ENCODE measurements around the gene ZNF541. TPM values are rescaled to one million over a fixed set of nuclear protein-coding genes. Genes with fewer than 3 reads are reported as not detected.

ZNF541 gene
- total RNA-seq, 1 donor from 2014 or later, result 0.20 TPM

DNA sequence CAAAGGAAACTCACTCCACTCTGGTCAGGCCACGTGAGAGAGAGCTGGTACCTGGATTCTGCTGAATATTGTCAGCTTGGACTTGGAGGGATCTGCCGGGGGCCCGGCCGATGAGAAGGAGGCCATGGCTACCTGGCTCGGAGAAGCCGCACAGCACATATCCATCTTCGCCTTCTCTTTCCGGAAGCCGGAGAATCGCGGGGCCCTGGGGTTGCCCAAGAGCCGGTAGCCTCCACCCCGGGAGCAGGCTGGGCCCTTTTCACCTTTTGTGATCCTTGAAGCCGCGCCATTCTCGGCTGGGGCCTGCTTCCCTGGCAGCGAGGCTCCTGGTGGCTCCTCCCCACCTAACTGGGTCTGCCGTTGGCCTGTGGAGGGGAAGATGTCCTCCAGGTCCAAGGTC lies 28.9 kb downstream of the ZNF541 start:
- DNase-seq (ENCODE audit: low read depth in 2 of 2), result no peak

GRCh38 chr19:47542030-47542475 lies 30.9 kb downstream of the ZNF541 start:
- DNase-seq (ENCODE audit: low read depth in 2 of 2), result no peak

DNA sequence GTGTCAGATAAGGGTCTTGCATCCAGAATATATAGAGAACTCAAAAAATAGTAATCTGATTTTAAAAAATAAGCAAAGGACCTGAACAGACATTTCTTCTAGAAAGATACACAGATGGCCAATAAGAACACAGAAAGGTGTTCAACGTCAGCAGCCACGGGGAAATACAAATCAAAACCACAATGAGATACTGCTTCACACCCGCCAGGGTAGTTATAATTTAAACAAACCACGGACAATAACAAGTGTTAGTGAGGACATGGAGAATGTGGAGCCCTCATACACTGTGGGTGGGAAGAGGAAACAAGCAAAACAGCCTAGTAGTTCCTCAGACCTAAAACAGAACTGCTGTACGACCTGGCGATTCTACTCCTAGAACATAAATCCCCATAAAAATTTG lies 31.4 kb downstream of the ZNF541 start:
- no peak for DNase-seq (ENCODE audit: low read depth in 2 of 2)

GRCh38 chr19:47540748-47541147 lies 32.2 kb downstream of the ZNF541 start:
- peak in 1 of 2 donors; percentile 37 for DNase-seq (ENCODE audit: low read depth in 2 of 2)

DNA sequence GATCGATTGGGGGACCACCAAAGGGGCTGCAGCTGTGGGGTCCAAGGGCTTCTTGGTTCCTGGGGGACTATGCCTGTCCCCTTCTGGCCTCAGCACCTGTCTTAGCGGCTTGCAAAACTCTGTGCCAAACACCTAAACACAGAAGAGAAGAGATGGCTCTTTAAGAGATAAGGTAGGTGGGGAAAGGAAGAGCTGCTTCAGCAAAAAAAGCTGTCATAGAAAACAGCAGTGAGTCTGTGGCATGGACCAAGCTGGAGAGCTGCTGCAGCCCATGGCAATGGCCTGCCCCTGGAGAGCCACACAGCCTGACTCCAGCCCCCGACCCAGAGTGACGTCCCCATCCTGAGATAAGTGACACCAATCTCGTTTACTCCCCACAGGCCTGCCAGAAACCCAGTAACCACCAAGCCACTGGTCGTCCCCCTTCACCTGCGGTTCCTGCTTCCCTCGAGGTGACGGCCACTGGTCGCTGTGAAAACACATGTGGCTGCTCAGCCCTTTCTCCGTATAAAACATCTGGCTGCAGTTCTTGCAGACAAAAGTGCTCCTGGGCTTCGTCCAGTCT lies 33.1 kb downstream of the ZNF541 start:
- DNase-seq (ENCODE audit: low read depth in 2 of 2), result no peak

GRCh38 chr19:47538812-47539211 lies 34.1 kb downstream of the ZNF541 start:
- DNase-seq (ENCODE audit: low read depth in 2 of 2), result no peak

GRCh38 chr19:47537493-47537892 lies 35.5 kb downstream of the ZNF541 start:
- no peak for DNase-seq (ENCODE audit: low read depth in 2 of 2)

GRCh38 chr19:47534628-47535027 lies 38.3 kb downstream of the ZNF541 start:
- DNase-seq (ENCODE audit: low read depth in 2 of 2), result no peak

DNA sequence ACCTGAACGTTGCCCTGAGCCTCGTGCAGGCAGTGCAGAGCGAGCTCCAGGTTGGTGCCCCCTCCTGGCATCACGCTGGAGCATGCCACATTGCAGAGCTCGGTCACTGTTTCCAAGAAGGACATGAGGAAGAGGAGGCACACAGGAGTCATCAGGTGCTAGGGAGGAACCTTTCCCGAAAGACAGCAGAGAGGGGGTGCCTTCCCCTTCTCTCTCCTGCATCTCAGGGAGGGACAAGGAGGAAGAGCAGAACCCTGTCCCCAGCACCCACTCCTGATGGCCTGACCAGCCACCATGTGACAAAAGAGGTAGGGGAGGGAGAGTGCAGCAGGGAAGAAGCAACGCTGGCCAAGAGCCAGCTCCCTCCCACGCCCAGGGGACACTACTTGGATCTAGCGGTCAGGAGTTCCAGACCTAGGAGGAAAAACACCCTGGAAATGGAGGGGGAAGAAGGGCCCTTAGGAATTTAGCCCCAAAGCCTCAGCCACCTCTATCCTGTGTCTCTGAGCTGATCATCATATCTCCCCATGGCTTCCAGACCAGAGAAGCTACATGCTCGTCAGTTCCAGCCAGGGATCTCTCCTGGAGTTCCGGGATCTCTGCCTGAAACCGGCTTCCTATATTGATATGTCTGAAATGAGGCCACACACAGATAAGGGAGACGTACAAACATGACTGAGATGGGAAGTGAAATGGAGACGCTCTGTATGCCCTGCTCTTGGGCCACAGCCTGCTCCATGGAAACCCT lies 41.1 kb downstream of the ZNF541 start:
- no peak for DNase-seq (ENCODE audit: low read depth in 2 of 2)

DNA sequence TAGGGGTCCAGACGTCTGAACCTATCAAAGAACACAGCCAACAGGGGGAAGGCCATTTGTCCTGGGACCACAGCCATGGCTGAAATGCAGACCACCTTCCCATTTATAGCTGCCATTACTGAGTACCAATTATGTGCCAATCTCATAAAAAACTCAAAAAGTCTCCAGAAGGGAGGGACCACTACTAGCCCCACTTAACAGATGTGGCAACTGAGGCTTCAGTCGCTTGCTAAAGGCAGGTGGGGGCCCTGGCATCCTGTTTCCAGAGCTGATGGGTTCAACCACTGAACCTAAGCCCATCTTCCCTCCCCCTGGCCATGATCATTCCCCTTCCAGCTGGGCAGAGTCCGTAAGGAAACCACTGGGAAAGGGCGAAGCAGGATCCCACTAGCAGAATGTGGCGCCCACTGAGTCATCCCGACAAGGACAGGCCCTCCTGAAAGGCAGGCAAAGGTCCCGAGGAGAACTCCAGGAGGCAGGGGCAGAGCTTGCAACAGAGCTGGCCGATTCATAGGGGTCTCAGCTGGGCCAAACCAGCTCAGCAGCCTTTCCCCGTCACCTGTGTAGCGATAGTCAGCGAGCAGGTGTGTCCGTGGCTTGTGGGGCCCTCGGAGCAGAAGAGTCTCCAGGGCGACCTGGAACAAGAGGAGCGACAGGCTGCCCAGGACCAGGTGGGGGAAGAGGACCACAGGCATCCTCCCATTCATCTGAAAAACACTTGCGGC lies 43.8 kb downstream of the ZNF541 start:
- no peak for DNase-seq (ENCODE audit: low read depth in 2 of 2)

DNA sequence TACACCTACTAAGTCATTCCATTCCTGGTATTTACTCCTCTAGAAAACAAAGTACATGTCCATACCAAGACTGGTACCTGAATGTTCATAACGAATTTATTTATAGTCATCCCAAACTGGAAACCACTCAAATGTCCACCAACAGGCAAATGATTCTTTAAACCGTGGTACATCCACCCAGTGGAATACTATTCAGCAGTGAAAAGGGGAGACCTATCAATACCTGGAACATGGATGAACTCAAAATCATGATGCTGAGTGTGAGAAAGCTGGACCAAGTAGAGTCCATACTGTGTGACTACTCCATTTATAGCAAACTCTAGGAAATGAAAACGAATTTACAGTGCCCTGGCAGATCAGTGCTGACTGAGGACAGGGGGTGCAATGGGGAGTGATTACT lies 46.1 kb downstream of the ZNF541 start:
- DNase-seq (ENCODE audit: low read depth in 2 of 2), result no peak

DNA sequence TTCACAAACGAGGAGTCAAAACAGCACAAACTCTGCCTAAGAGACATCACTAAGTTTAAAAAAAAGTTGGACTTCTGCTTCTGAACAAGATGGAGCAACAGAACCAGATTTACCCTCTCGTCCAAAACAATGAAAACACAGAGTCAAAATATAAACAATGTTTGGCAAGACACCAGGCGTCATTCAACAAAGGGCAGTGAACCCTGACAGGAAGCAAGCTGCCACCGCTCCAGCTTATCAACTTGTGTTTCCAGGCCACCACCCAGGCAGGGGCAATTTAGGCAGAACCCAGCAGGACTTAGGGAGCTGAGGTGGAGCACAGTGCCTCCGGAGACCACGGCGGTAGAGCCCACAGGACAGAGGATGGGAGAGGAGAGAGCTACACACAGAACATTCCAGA lies 49.5 kb downstream of the ZNF541 start:
- peak; percentile 37 to 83 for DNase-seq (ENCODE audit: low read depth in 2 of 2)

Other genes with a start within 250 kb of the ZNF541 start
- under 0.01 TPM in 2 replicates for gene C5AR2, start 241.0 kb downstream of the ZNF541 start, total RNA-seq
- 4.1 and 5.2 TPM in 2 replicates for gene DHX34, start 223.8 kb downstream of the ZNF541 start, total RNA-seq
- 0.20 and 0.22 TPM in 2 replicates for gene MEIS3, start 153.6 kb downstream of the ZNF541 start, total RNA-seq
- 0.22 TPM in 1 of 2 replicates, not detected in the other for gene SLC8A2, start 101.3 kb downstream of the ZNF541 start, total RNA-seq
- gene KPTN, start 88.9 kb downstream of the ZNF541 start, total RNA-seq, result 3.2 and 3.5 TPM in 2 replicates
- 61.1 and 69.5 TPM in 2 replicates for gene NAPA, start 58.1 kb downstream of the ZNF541 start, total RNA-seq
- gene BICRA, start 36.0 kb upstream of the ZNF541 start, total RNA-seq, result 2.8 and 3.1 TPM in 2 replicates
- gene EHD2, start 140.3 kb upstream of the ZNF541 start, total RNA-seq, result 76.3 and 90.7 TPM in 2 replicates
- 69.5 and 115 TPM in 2 replicates for gene NOP53, start 172.4 kb upstream of the ZNF541 start, total RNA-seq
- gene SELENOW, start 205.6 kb upstream of the ZNF541 start, total RNA-seq, result 310 and 521 TPM in 2 replicates
- gene TPRX1, start 231.4 kb upstream of the ZNF541 start, total RNA-seq, result not detected in 2 replicates
- gene CRX, start 248.8 kb upstream of the ZNF541 start, total RNA-seq, result not detected in 2 replicates

Measured in lung microvascular endothelial cell (primary cell).